ENCODE data around the gene XCL1. TPM values are rescaled to one million over a fixed set of nuclear protein-coding genes. Genes with fewer than 3 reads are reported as not detected.

XCL1 gene
- total RNA-seq, 3 donors from 2014 or later = 0.33 TPM; not detected in 2

- H3K36me3 ChIP-seq = no peaks in the 10 kb centered on the region
- no peak overlapping the region for H3K4me3 ChIP-seq
- TF ChIP-seq POLR2AphosphoS5 (IDR thresholded peaks at IDR 0.05) (no peak), POLR2A (IDR thresholded peaks at IDR 0.05) (no peak), CTCF (IDR thresholded peaks at IDR 0.05) (no peak)
- no peak overlapping the region for H3K27ac ChIP-seq
- no peaks in the 10 kb centered on the region for H3K27me3 ChIP-seq
- intact Hi-C loops (cut with DNase I; ENCODE audit: low total_unique reads) = no loop called here
- no peak for DNase-seq (ENCODE audit: low spot score in 2 of 2)
- H3K4me1 ChIP-seq = no peaks in the 10 kb centered on the region
- peaks cover 0 to 7% of the 10 kb centered on the region in 2 donors for H3K9me3 ChIP-seq
Measured at GRCh38 chr1:168550971-168551370, 25.4 kb upstream of the XCL1 start.

GRCh38 chr1:168551688-168552087 lies 24.7 kb upstream of the XCL1 start:
- Histone ChIP-seq H3K36me3 (no peaks in the 10 kb centered on the region), H3K27ac (no peak overlapping the region), H3K27me3 (no peaks in the 10 kb centered on the region), H3K4me3 (no peak overlapping the region), H3K4me1 (no peaks in the 10 kb centered on the region), H3K9me3 (peaks cover 0 to 2% of the 10 kb centered on the region in 2 donors)
- intact Hi-C loops (cut with DNase I; ENCODE audit: low total_unique reads) = no loop called here
- no peak for TF ChIP-seq POLR2A (IDR thresholded peaks at IDR 0.05)
- no peak for TF ChIP-seq POLR2AphosphoS5 (IDR thresholded peaks at IDR 0.05)
- TF ChIP-seq CTCF (IDR thresholded peaks at IDR 0.05) = no peak
- DNase-seq (ENCODE audit: low spot score in 2 of 2) = no peak

- no peak overlapping the region for H3K4me3 ChIP-seq
- TF ChIP-seq POLR2AphosphoS5 (IDR thresholded peaks at IDR 0.05) = no peak
- no peak for TF ChIP-seq CTCF (IDR thresholded peaks at IDR 0.05)
- no peaks in the 10 kb centered on the region for H3K36me3 ChIP-seq
- no peaks in the 10 kb centered on the region for H3K27me3 ChIP-seq
- no peak for DNase-seq (ENCODE audit: low spot score in 2 of 2)
- intact Hi-C loops (cut with DNase I; ENCODE audit: low total_unique reads) = no loop called here
- H3K4me1 ChIP-seq = no peaks in the 10 kb centered on the region
- no peaks in the 10 kb centered on the region for H3K9me3 ChIP-seq
- H3K27ac ChIP-seq = no peak overlapping the region
Measured at GRCh38 chr1:168552961-168553360, 23.4 kb upstream of the XCL1 start.

- TF ChIP-seq POLR2AphosphoS5 (IDR thresholded peaks at IDR 0.05) = no peak
- no peak for TF ChIP-seq CTCF (IDR thresholded peaks at IDR 0.05)
- no peak for TF ChIP-seq POLR2A (IDR thresholded peaks at IDR 0.05)
Measured at GRCh38 chr1:168553680-168554553, 22.5 kb upstream of the XCL1 start.

GRCh38 chr1:168554603-168555483 lies 21.6 kb upstream of the XCL1 start:
- no peak for DNase-seq (ENCODE audit: low spot score in 2 of 2)
- no peak overlapping the region for H3K4me3 ChIP-seq
- H3K36me3 ChIP-seq = no peaks in the 10 kb centered on the region
- intact Hi-C loops (cut with DNase I; ENCODE audit: low total_unique reads) = no loop called here
- H3K27me3 ChIP-seq = no peaks in the 10 kb centered on the region
- TF ChIP-seq POLR2A (IDR thresholded peaks at IDR 0.05) = no peak
- no peak for TF ChIP-seq CTCF (IDR thresholded peaks at IDR 0.05)
- no peak for TF ChIP-seq POLR2AphosphoS5 (IDR thresholded peaks at IDR 0.05)
- no peaks in the 10 kb centered on the region for H3K4me1 ChIP-seq
- H3K9me3 ChIP-seq = no peaks in the 10 kb centered on the region
- H3K27ac ChIP-seq = no peak overlapping the region

More at GRCh38 chr1:168553680-168554553, 22.5 kb upstream of the XCL1 start:
- Histone ChIP-seq H3K4me3 (no peak overlapping the region), H3K9me3 (no peaks in the 10 kb centered on the region), H3K27me3 (no peaks in the 10 kb centered on the region), H3K36me3 (no peaks in the 10 kb centered on the region), H3K4me1 (no peaks in the 10 kb centered on the region), H3K27ac (no peak overlapping the region)
- intact Hi-C loops (cut with DNase I; ENCODE audit: low total_unique reads) = no loop called here
- no peak for DNase-seq (ENCODE audit: low spot score in 2 of 2)

Data from breast epithelium (tissue), 4 donors.